T1000 (cell line): ENCODE results near the gene MAPK8IP3.
"Not testable (repeated sequence)": the region's sequence is repeated elsewhere in the genome, so short reads cannot be mapped to it uniquely, and the experiment has no call there.

Experiments
- DNase-seq: peaks from one replicate; lab custom pipeline; 2025; ENCODE audit warnings: mixed read lengths; lab: John Stamatoyannopoulos, UW

MAPK8IP3 gene

GRCh38 chr16:1709356-1709755 lies 3.4 kb downstream of the MAPK8IP3 start:
- DNase-seq = no peak

DNA sequence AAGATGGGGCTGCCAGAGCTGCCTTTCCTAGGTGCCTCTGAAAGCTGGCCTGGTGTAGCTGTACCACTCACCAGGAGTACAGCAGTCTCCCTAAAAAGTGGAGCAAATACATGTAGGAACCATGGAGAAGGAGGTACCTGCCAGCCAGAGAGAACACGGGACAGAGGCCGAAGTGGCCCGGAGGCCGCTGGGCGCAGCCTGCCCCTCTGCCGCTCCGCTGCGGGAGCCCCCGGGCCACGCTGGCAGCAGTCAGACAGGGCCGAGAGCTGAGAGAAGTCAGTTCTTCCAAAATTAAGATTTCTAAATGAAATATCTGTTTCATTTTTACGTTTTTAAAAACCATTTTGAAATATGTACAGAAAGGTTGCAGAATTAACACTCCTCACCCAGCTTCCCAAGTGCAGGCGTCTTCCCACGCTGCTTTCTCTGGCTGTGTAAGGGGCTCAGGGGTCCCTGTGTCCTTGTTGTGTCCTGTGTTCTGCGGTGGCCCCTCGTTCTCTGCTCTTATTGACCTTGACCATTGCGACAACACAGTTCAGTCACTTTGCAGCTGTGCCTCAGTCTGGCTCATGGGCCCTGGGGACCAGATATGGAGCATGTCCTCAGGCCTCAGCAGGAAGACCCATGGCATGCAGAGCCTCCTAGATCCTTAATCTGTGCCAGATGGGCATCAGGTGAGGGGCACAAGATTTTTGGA lies 5.0 kb downstream of the MAPK8IP3 start:
- no peak for DNase-seq

GRCh38 chr16:1712791-1713261 lies 6.8 kb downstream of the MAPK8IP3 start:
- no peak for DNase-seq

DNA sequence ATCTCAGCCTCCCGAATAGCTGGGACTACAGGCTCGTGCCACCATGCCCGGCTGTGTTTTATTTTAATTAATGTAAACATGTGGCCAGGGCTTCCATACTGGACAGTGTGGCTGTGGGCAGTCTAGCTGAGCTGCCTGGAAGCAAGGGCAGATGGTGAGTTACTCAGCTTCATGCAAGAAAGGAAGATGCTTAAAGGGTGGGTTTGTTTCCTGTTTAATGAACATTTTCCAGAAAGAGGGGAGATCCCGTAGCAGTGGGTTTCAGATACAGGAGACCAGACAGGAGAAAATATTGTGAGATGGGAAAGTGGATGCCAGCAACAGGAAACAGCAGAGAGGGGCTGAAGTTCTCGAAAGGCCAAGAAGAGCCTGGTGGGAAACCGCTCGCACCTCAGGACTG lies 7.3 kb downstream of the MAPK8IP3 start:
- no peak for DNase-seq

DNA sequence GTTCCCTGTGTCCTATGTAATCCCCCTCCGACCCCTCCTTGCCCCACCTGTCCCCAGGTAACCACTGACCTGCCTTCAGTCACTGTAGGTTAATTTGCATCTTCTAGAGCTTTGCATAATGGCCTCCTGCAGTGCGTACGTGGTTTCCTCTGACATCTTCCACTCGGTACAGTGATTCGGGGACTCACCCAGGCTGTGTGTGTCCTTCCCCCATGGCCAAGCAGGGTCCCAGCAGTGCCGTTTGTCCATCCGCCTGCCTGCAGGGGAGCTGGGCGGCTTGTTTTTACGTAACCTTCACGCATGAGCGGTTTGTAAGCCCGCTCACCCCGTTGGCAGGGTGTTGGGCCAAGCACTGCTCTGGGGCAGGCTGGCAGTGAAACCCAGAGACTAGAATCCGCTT lies 7.9 kb downstream of the MAPK8IP3 start:
- DNase-seq = no peak

DNA sequence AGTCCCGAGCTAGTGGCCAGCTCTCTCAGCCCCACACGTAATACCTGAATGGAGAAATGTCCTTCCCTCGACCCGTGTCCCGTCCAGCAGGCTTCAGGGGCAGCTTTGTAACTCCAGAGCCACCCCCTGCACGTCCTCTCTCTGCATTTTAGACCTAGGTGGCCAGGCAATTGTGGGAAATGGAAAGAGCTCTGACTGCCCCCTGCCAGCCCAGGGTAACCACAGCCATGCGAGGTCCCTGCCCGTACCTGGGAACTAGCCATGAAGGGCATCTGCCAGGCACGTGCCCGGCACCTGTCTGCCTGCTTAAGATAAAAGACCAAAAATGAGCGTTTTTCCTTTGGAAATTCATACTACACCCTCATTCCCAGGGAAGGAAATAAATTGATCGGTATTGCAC lies 9.2 kb downstream of the MAPK8IP3 start:
- DNase-seq = no peak

- not testable (repeated sequence) for DNase-seq
Observed at GRCh38 chr16:1718236-1718635, 12.2 kb downstream of the MAPK8IP3 start.

GRCh38 chr16:1719559-1720229 lies 13.7 kb downstream of the MAPK8IP3 start:
- DNase-seq = not testable (repeated sequence)

- no peak for DNase-seq
Observed at GRCh38 chr16:1721372-1721771, 15.4 kb downstream of the MAPK8IP3 start.

DNA sequence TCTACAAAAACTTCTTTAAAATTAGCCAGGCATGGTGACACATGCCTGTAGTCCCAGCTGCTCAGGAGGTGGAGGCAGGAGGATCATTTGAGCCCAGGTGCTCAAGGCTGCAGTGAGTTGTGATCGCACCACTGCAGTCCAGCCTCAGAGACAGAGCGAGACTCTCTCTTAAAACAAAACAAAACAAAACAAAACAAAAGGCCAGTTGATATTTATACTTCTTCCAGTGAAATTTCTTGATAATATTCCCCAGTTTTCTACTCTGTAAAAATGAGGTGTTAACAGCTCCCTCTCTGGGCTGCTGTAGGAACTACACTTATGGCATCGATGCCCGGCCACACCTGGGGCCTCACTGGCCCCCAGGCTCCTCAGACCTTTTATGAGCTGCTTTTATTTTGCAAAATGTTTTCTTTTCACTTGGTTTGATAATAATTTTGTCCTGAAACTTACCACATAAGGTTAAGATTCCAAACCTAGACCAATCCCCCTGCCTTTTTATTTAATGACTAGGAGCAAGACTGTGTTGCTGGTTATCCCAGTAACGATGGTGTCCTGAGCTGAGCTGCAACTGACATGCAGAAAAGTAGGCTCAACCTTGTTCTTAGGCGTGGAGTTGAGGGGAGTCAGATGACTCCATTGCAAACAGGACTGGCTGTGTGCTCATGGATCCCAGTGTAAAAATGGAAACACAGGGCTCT lies 17.6 kb downstream of the MAPK8IP3 start:
- DNase-seq = no peak

GRCh38 chr16:1724491-1724890 lies 18.5 kb downstream of the MAPK8IP3 start:
- no peak for DNase-seq

- DNase-seq = no peak
Observed at GRCh38 chr16:1726661-1727502, 20.9 kb downstream of the MAPK8IP3 start.

- DNase-seq = no peak
Observed at GRCh38 chr16:1727651-1728624, 21.9 kb downstream of the MAPK8IP3 start.

DNA sequence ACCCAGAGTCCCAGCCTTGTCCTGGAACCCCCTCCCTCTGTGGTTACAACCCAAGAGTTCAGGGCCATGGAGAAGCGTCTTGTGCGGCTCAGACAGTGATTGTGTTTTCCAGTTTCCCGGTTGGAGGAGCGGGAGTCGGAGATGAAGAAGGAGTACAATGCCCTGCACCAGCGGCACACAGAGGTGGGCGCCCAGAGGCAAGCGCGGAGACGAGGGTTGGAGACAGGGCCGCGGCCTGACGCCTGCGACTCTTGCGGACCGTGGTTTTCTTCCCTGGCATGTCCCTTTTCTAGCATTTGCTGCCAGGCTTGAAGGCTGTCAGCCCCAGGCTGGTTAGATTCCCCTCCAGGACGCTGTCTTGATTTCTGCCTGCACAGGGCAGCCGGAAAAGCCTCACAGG lies 23.0 kb downstream of the MAPK8IP3 start:
- no peak for DNase-seq

- no peak for DNase-seq
Observed at GRCh38 chr16:1729445-1729844, 23.4 kb downstream of the MAPK8IP3 start.

GRCh38 chr16:1731073-1731472 lies 25.1 kb downstream of the MAPK8IP3 start:
- DNase-seq = no peak

DNA sequence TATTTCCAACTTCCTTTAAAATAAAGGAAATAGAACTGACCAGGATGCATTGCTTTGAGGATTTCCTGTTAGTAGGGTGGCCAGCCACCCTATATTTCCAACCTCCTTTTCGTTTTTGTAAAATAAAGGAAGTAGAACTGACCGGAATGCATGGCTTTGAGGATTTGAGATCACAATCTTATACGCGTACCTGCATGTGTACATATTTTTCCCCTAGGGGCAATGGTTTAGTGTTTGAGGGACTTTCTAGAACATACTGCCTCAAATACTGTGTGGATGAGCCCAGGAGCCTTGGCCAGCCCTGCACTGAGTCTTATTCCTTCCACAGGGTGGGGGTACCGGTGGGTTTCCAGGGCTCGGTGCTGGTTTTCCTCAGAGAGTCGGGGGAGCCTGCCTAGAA lies 25.6 kb downstream of the MAPK8IP3 start:
- no peak for DNase-seq

DNA sequence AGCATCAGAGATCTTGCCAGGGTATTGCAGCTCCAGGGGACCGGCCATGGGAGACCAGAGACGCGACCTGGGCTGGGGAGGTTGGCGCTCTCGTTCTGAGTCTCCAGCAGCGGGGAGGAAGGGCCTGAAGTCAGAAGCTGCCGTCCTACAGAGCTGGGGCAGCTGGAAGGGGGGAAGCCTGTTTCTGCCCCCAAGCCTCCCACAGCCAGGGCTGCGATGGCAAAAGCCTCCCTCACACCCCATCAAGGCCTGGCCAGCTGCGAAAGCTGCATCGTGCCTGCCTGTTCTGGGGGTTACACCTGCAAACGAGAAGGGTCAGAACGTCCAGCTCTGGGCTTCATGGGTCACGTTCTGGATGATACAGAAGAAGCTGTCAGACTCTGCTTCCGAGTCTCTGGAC lies 26.1 kb downstream of the MAPK8IP3 start:
- no peak for DNase-seq

GRCh38 chr16:1732551-1732987 lies 26.6 kb downstream of the MAPK8IP3 start:
- DNase-seq = not testable (repeated sequence)

DNA sequence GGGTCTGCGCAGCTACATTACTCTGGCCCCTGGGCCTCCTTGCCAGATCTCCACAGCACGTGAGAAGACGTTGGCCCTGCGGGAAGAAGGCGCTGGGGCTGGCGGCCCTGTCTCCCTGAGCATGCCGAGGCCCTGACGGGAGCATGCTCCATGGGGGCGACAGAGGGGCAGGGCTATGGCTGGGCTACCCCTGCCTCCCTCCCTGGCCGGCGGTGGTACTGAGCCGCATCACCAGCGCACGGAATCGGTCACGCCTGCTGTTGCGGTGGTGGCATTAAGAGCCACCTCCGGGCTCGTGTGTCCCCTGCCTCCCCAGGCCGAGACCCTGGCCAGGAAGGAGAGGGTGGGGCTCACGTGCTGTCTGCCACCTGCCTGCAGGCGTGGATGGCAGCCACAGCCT lies 28.1 kb downstream of the MAPK8IP3 start:
- DNase-seq = no peak

GRCh38 chr16:1734816-1735215 lies 28.8 kb downstream of the MAPK8IP3 start:
- no peak for DNase-seq
